H1 (cell line): ENCODE results near the gene STARD8. TPM values are rescaled to one million over a fixed set of nuclear protein-coding genes. Genes with fewer than 3 reads are reported as not detected.

Experiments
- CTCF ChIA-PET: fragments of 300-600 bp; sonication (Branson Sonifier 250); formaldehyde crosslinking; loops from one replicate; lab custom pipeline; 2021; ENCODE audit not compliant: partially characterized antibody; lab: Charles Lee
- POLR2A ChIA-PET: fragments of 300-600 bp; sonication (Branson Sonifier 250); formaldehyde crosslinking; loops from one replicate; lab custom pipeline; 2021; ENCODE audit warnings: inconsistent platforms; ENCODE audit not compliant: partially characterized antibody; lab: Charles Lee
- DNase-seq, 2 experiments: peaks; one replicate each; pipeline versions ENCODE4 v3.0.0 to v3.0.0-alpha.2; 2010 to 2022; ENCODE audit warnings: low spot score in 2 of 2, low read depth in 1 of 2, mixed read lengths in 1 of 2
- FAIRE-seq: peaks from 2 replicates; lab custom pipeline; 2011; peaks lifted over from hg19 to GRCh38; lab: Jason Lieb, UNC
- H2AFZ ChIP-seq: 2 replicates; pipeline ENCODE4 v1.8.1; 2012; ENCODE audit warnings: low read length, inconsistent platforms
- H2AK5ac ChIP-seq: 2 replicates; pipeline ENCODE4 v1.6.1; 2013; ENCODE audit warnings: low read depth, low read length
- H2BK120ac ChIP-seq: replicated peaks from 2 replicates; pipeline ENCODE3; 2013; ENCODE audit warnings: low read depth, low read length, inconsistent platforms
- H2BK12ac ChIP-seq: 2 replicates; pipeline ENCODE4 v1.6.1; 2013; ENCODE audit warnings: low read depth, low read length
- H2BK15ac ChIP-seq: 2 replicates; pipeline ENCODE4 v1.6.1; 2013; ENCODE audit warnings: low read length
- H2BK20ac ChIP-seq: 2 replicates; pipeline ENCODE4 v1.6.1; 2013; ENCODE audit warnings: low read length
- H2BK5ac ChIP-seq: 2 replicates; pipeline ENCODE4 v1.6.1; 2013; ENCODE audit warnings: low read depth, low read length
- H3K14ac ChIP-seq: 2 replicates; pipeline ENCODE4 v1.6.1; 2013; ENCODE audit warnings: inconsistent platforms; ENCODE audit not compliant: insufficient read length
- H3K18ac ChIP-seq: 2 replicates; pipeline ENCODE4 v1.6.1; 2013; ENCODE audit warnings: low read length; ENCODE audit errors: extremely low read depth
- H3K23ac ChIP-seq: 2 replicates; pipeline ENCODE4 v1.6.1; 2013; ENCODE audit warnings: inconsistent platforms; ENCODE audit not compliant: insufficient read length
- H3K23me2 ChIP-seq: 2 replicates; pipeline ENCODE4 v1.6.1; 2013; ENCODE audit warnings: low read depth, low read length
- H3K27ac ChIP-seq: 2 replicates; pipeline ENCODE4 v1.6.1; 2011; ENCODE audit warnings: low read depth, low read length, inconsistent platforms
- H3K27me3 ChIP-seq, 4 experiments: replicated peaks in 1 of 4; 1 replicate in 1 of 4; 2 replicates in 3 of 4; pipeline versions ENCODE4 v1.6.1 to v1.8.1; 2011 to 2013; ENCODE audit warnings: low read length in 3 of 4, mild to moderate bottlenecking in 3 of 4, inconsistent platforms in 2 of 4, mixed read lengths in 2 of 4, moderate library complexity in 1 of 4; ENCODE audit not compliant: control insufficient read depth in 3 of 4, insufficient read depth in 3 of 4; ENCODE audit errors: extremely low read depth in 1 of 4
- H3K36me3 ChIP-seq, 4 experiments: 2 replicates each; pipeline versions ENCODE4 v1.6.1 to v1.8.1; 2011 to 2013; ENCODE audit warnings: mild to moderate bottlenecking in 4 of 4, low read length in 3 of 4, moderate library complexity in 2 of 4, control low read depth in 1 of 4, inconsistent platforms in 1 of 4; ENCODE audit not compliant: insufficient read depth in 4 of 4, control insufficient read depth in 2 of 4
- H3K4ac ChIP-seq: replicated peaks from 2 replicates; pipeline ENCODE3; 2013; ENCODE audit warnings: low read length, low read depth, mixed read lengths, inconsistent platforms; ENCODE audit not compliant: insufficient read length
- H3K4me1 ChIP-seq, 4 experiments: replicated peaks in 1 of 4; 1 replicate in 1 of 4; 2 replicates in 3 of 4; pipeline versions ENCODE4 v1.6.1 to v1.8.1; 2011 to 2013; ENCODE audit warnings: low read length in 3 of 4, inconsistent platforms in 2 of 4, mixed read lengths in 1 of 4; ENCODE audit not compliant: insufficient read depth in 4 of 4, control insufficient read depth in 3 of 4
- H3K4me2 ChIP-seq, 2 experiments: 2 replicates each; pipeline versions ENCODE4 v1.6.1 to v1.8.1; 2011 to 2013; ENCODE audit warnings: low read depth in 2 of 2, low read length in 2 of 2, control low read depth in 1 of 2, inconsistent platforms in 1 of 2, mild to moderate bottlenecking in 1 of 2; ENCODE audit not compliant: insufficient read depth in 1 of 2
- H3K4me3 ChIP-seq, 4 experiments: fragments of 200-600, 300-600 bp in 1 of 4; sonication (generic), shearing (Covaris generic), sonication (Bioruptor Twin) in 1 of 4; 2 replicates each; pipeline versions ENCODE4 v1.5.1 to v1.8.1; 2011 to 2016; ENCODE audit warnings: low read length in 4 of 4, low read depth in 3 of 4, control low read depth in 2 of 4, inconsistent platforms in 2 of 4, mild to moderate bottlenecking in 2 of 4, mixed read lengths in 1 of 4, moderate library complexity in 1 of 4; ENCODE audit not compliant: insufficient read depth in 2 of 4; ENCODE audit errors: extremely low read depth in 1 of 4
- H3K56ac ChIP-seq: replicated peaks from 2 replicates; pipeline ENCODE3; 2013; ENCODE audit warnings: low read depth, mild to moderate bottlenecking, mixed read lengths, low read length, inconsistent platforms; ENCODE audit not compliant: insufficient read length
- H3K79me1 ChIP-seq: 2 replicates; pipeline ENCODE4 v1.6.1; 2013; ENCODE audit warnings: low read depth, low read length, control low read depth
- H3K79me2 ChIP-seq, 2 experiments: 2 replicates each; pipeline versions ENCODE4 v1.6.1 to v1.8.1; 2012 to 2013; ENCODE audit warnings: low read length in 2 of 2, mild to moderate bottlenecking in 2 of 2, inconsistent platforms in 1 of 2; ENCODE audit not compliant: insufficient read depth in 2 of 2, control insufficient read depth in 1 of 2
- H3K9ac ChIP-seq, 4 experiments: replicated peaks in 1 of 4; 1 replicate in 1 of 4; 2 replicates in 3 of 4; pipeline versions ENCODE4 v1.6.1 to v1.8.1; 2011 to 2013; ENCODE audit warnings: low read depth in 3 of 4, low read length in 3 of 4, control low read depth in 2 of 4, mild to moderate bottlenecking in 2 of 4, moderate library complexity in 2 of 4, inconsistent platforms in 1 of 4; ENCODE audit errors: extremely low read depth in 1 of 4
- H3K9me3 ChIP-seq, 2 experiments: 2 replicates each; pipeline versions ENCODE4 v1.6.1 to v1.8.1; 2012 to 2013; ENCODE audit warnings: mild to moderate bottlenecking in 2 of 2, moderate library complexity in 2 of 2, control low read depth in 1 of 2, inconsistent platforms in 1 of 2, low read depth in 1 of 2, low read length in 1 of 2, mixed read lengths in 1 of 2; ENCODE audit not compliant: insufficient read depth in 2 of 2
- H4K20me1 ChIP-seq, 2 experiments: replicated peaks in 1 of 2; 2 replicates each; pipeline versions ENCODE3 to v1.8.1; 2011 to 2013; ENCODE audit warnings: inconsistent platforms in 2 of 2, low read length in 2 of 2, mild to moderate bottlenecking in 1 of 2; ENCODE audit not compliant: insufficient read depth in 2 of 2, control insufficient read depth in 1 of 2
- H4K5ac ChIP-seq: 2 replicates; pipeline ENCODE4 v1.6.1; 2013; ENCODE audit warnings: low read length, low read depth, mixed read lengths, inconsistent platforms; ENCODE audit not compliant: insufficient read length
- H4K8ac ChIP-seq: 2 replicates; pipeline ENCODE4 v1.8.0; 2013; ENCODE audit warnings: mild to moderate bottlenecking, moderate library complexity, low read length, inconsistent platforms; ENCODE audit not compliant: insufficient read depth; ENCODE audit errors: extremely low read depth
- H4K91ac ChIP-seq: replicated peaks from 2 replicates; pipeline ENCODE3; 2013; ENCODE audit warnings: low read length, mixed read lengths, inconsistent platforms; ENCODE audit not compliant: insufficient read length
- CHD1 ChIP-seq: IDR thresholded peaks from 2 replicates; pipeline ENCODE4 v1.6.1; 2012; ENCODE audit warnings: low read depth, low read length, improper control_type of control experiment
- CHD2 ChIP-seq: IDR thresholded peaks from 2 replicates; pipeline ENCODE4 v1.6.1; 2012; ENCODE audit warnings: low read length, improper control_type of control experiment
- EGR1 ChIP-seq: IDR thresholded peaks from 2 replicates; pipeline ENCODE4 v1.6.1; 2011; ENCODE audit warnings: low read depth, low read length, borderline replicate concordance
- FOSL1 ChIP-seq: IDR thresholded peaks from 2 replicates; pipeline ENCODE4 v1.6.1; 2011; ENCODE audit warnings: mild to moderate bottlenecking, low read depth, low read length, moderate library complexity; ENCODE audit not compliant: insufficient read depth
- JUN ChIP-seq: IDR thresholded peaks from 2 replicates; pipeline ENCODE4 v1.6.1; 2011; ENCODE audit warnings: low read depth, mild to moderate bottlenecking, improper control_type of control experiment, low read length
- NRF1 ChIP-seq: IDR thresholded peaks from 2 replicates; pipeline ENCODE4 v1.6.1; 2011; ENCODE audit warnings: mild to moderate bottlenecking, low read depth, low read length, improper control_type of control experiment
- SAP30 ChIP-seq: fragments of 300-600 bp; sonication (generic); IDR thresholded peaks from 2 replicates; pipeline ENCODE4 v1.7.1; 2012; ENCODE audit warnings: low read length, moderate library complexity, mild to moderate bottlenecking, inconsistent platforms; ENCODE audit not compliant: insufficient read depth, insufficient replicate concordance
- SP1 ChIP-seq: IDR thresholded peaks from 2 replicates; pipeline ENCODE4 v1.6.1; 2011; ENCODE audit warnings: low read depth, low read length
- SP2 ChIP-seq: IDR thresholded peaks from 2 replicates; pipeline ENCODE4 v1.6.1; 2012; ENCODE audit warnings: mild to moderate bottlenecking, low read length, inconsistent platforms
- SUZ12 ChIP-seq: fragments of 200-600 bp; sonication (generic); IDR thresholded peaks from 2 replicates; pipeline ENCODE4 v1.6.1; 2012; ENCODE audit warnings: mild to moderate bottlenecking, inconsistent platforms, low read length, moderate library complexity, mixed read lengths
- TCF12 ChIP-seq: IDR thresholded peaks from 2 replicates; pipeline ENCODE4 v1.6.1; 2011; ENCODE audit warnings: low read depth, mild to moderate bottlenecking, low read length
- ZNF274 ChIP-seq: IDR thresholded peaks from 2 replicates; pipeline ENCODE4 v1.7.0; 2012; ENCODE audit warnings: low read length, borderline replicate concordance; ENCODE audit errors: extremely low read depth
- WGBS, 2 experiments: shearing (Covaris generic) in 1 of 2; methylation state at CpG; one replicate each; pipeline versions ENCODE4 v1.1.6 to v1.1.7; 2013 to 2015; ENCODE audit warnings: low lambda C conversion rate in 2 of 2, mixed read lengths in 2 of 2, inconsistent platforms in 1 of 2, low coverage in 1 of 2, missing lambda C conversion rate in 1 of 2; ENCODE audit not compliant: insufficient replicate concordance in 2 of 2, insufficient coverage in 1 of 2, insufficient read length in 1 of 2; ENCODE audit errors: extremely low coverage in 1 of 2, missing lambda C conversion rate in 1 of 2; 5-methylcytosine and 5-hydroxymethylcytosine counted together
- polyA plus RNA-seq, 7 experiments: library from polyadenylated mRNA; depleted of rRNA in 3 of 7; stranded (reverse) in 5 of 7; unstranded in 2 of 7; fragments of >200 nt in 5 of 7; fragments of 200-250 nt in 2 of 7; gene quantifications; 1 replicate in 5 of 7; 2 replicates in 1 of 7; 4 replicates in 1 of 7; pipeline versions ENCODE4 v1.2.1 to v1.2.3, GENCODE V29; 2011 to 2013; ENCODE audit warnings: missing spikeins in 2 of 7, mixed read lengths in 2 of 7
- total RNA-seq: library from RNA; stranded (reverse); fragmentation: NEBNext Ultra II Directional; extraction: Animal tissue kit (Norgen Biotek cat#: 25700); gene quantifications from 2 replicates; pipeline ENCODE4 v1.2.1, GENCODE V29; 2021
- TF ChIP-seq, protein P1 (sequence below): IDR thresholded peaks from 2 replicates; pipeline ENCODE4 v1.6.1; 2011; ENCODE audit warnings: low read depth, mild to moderate bottlenecking, low read length; ENCODE audit not compliant: insufficient read depth

STARD8 gene
- total and polyA plus RNA-seq, 2 of the 8 experiments (the other 6 are each of a cell fraction or from before 2014, with no cell fraction given) = 1.8 to 3.8 TPM

DNA sequence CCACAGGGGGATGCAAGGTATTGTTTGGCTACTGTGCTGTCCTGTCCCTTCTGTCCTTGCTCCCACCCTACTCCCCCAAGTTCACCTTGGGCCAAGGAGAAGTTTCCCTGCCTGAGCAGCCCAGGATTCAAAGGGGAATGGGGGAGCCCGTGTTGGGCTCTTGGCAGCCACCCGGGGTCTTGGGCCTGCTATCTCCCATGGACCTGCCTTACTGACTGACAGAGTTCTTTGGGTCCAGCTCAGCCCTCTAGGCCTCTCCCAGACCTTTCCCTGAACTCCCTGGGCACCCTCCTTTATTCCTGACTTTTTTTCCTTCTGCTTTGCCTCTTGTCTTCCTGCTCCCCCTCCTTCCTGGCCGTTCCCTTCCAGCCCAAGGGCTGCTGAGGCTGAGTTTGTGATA lies 67.4 kb downstream of the STARD8 start:
- H3K4ac ChIP-seq = no peak overlapping the region
- no peak overlapping the region for H2BK20ac ChIP-seq
- H4K5ac ChIP-seq = no peak overlapping the region
- no peak overlapping the region for H4K91ac ChIP-seq
- no peak overlapping the region for H3K56ac ChIP-seq
- no peaks in the 10 kb centered on the region; a peak in 1 of 7 replicates for H3K4me1 ChIP-seq
- CTCF ChIA-PET = interaction anchor here (1.3 kb wide), 1 partner anchor 43 kb away, joined by 3 read pairs; no protein-coding TSS in a partner anchor
- no peak overlapping the region for H2AK5ac ChIP-seq
- H3K23ac ChIP-seq = no peak overlapping the region
- FAIRE-seq = no peak
- H3K27me3 ChIP-seq = no peaks in the 10 kb centered on the region
- no peaks in the 10 kb centered on the region for H3K79me2 ChIP-seq
- WGBS, 2 experiments = 100% methylated on average over 1 of the region's 3 CpGs; no CpG with 5 or more reads in 1 of the 2 experiments
- no peak for DNase-seq
- H2BK15ac ChIP-seq = no peak overlapping the region
- no peaks in the 10 kb centered on the region for H3K23me2 ChIP-seq
- H3K27ac ChIP-seq = no peak overlapping the region
- H2BK5ac ChIP-seq = no peak overlapping the region
- no peak overlapping the region for H2BK12ac ChIP-seq
- H2AFZ ChIP-seq = no peak overlapping the region
- no peak overlapping the region for H3K18ac ChIP-seq
- POLR2A ChIA-PET = no interaction called here
- no peaks in the 10 kb centered on the region for H3K36me3 ChIP-seq
- H3K79me1 ChIP-seq = no peaks in the 10 kb centered on the region
- no peak overlapping the region for H2BK120ac ChIP-seq
- H3K9me3 ChIP-seq = no peaks in the 10 kb centered on the region
- no peak overlapping the region for H4K8ac ChIP-seq
- H3K14ac ChIP-seq = no peak overlapping the region
- peaks cover 0 to 1% of the 10 kb centered on the region in 2 experiments for H4K20me1 ChIP-seq
- H3K4me3 ChIP-seq = no peak overlapping the region
- H3K9ac ChIP-seq = no peak overlapping the region
- no peak overlapping the region for H3K4me2 ChIP-seq
- TF ChIP-seq JUN (no peak), TCF12 (no peak), ZNF274 (no peak), SP2 (no peak), CHD1 (no peak), SAP30 (no peak), CHD2 (no peak), SUZ12 (no peak), NRF1 (no peak), FOSL1 (no peak), EGR1 (no peak), SP1 (no peak)
- TF ChIP-seq, protein P1, sequence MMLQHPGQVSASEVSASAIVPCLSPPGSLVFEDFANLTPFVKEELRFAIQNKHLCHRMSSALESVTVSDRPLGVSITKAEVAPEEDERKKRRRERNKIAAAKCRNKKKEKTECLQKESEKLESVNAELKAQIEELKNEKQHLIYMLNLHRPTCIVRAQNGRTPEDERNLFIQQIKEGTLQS = no peak
